Prostate gland (tissue), 2 donors: Measurements from ENCODE around the gene CD52.

ENCODE experiments used
- POLR2A ChIP-seq: fragments of 450-650 bp; IDR thresholded peaks from one replicate; pipeline ENCODE4 v1.6.1; 2016; ENCODE audit warnings: antibody characterized with exemption, mild to moderate bottlenecking
- POLR2AphosphoS5 ChIP-seq: sonication (generic); formaldehyde crosslinking; IDR thresholded peaks from one replicate; pipeline ENCODE4 v1.6.1; 2017; ENCODE audit warnings: antibody characterized with exemption
- TF ChIP-seq, protein P1 (sequence below), 4 experiments: fragments of 200-600 bp in 2 of 4; fragments of 450-650 bp in 2 of 4; sonication (generic) in 2 of 4; IDR thresholded peaks; 1 replicate in 3 of 4; 2 replicates in 1 of 4; pipeline ENCODE4 v1.5.1; 2016 to 2019; ENCODE audit warnings: antibody characterized with exemption in 4 of 4, mild to moderate bottlenecking in 2 of 4, moderate library complexity in 2 of 4

GRCh38 chr1:26300578-26301275 lies 17.0 kb upstream of the CD52 start:
- TF ChIP-seq POLR2A (no peak), POLR2AphosphoS5 (no peak)
- TF ChIP-seq, protein P1, sequence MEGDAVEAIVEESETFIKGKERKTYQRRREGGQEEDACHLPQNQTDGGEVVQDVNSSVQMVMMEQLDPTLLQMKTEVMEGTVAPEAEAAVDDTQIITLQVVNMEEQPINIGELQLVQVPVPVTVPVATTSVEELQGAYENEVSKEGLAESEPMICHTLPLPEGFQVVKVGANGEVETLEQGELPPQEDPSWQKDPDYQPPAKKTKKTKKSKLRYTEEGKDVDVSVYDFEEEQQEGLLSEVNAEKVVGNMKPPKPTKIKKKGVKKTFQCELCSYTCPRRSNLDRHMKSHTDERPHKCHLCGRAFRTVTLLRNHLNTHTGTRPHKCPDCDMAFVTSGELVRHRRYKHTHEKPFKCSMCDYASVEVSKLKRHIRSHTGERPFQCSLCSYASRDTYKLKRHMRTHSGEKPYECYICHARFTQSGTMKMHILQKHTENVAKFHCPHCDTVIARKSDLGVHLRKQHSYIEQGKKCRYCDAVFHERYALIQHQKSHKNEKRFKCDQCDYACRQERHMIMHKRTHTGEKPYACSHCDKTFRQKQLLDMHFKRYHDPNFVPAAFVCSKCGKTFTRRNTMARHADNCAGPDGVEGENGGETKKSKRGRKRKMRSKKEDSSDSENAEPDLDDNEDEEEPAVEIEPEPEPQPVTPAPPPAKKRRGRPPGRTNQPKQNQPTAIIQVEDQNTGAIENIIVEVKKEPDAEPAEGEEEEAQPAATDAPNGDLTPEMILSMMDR (IDR thresholded peaks at IDR 0.05) = no peak
